ENCODE results near the gene ST6GALNAC1. TPM values are rescaled to one million over a fixed set of nuclear protein-coding genes. Genes with fewer than 3 reads are reported as not detected.

The ST6GALNAC1 gene
- total RNA-seq, 4 donors from 2014 or later = 121 to 281 (median 182) TPM

- in situ Hi-C loops (cut with MboI; ENCODE audit: low pct_ligation_motif_present in 1 of 4, low pct_unique_long_range_greater_than_20kb in 1 of 4, low sequenced_read_pairs in 3 of 4) (no loop called here), intact Hi-C loops (cut with DNase I; ENCODE audit: low total_unique reads) (no loop called here)
- Histone ChIP-seq H3K4me1 (peaks cover 0 to 16% (median 0%) of the 10 kb centered on the region in 4 donors), H3K4me3 (no peak overlapping the region), H3K27ac (peak overlapping the region in 2 of 4 donors; percentile 23 to 26), H3K9me3 (no peaks in the 10 kb centered on the region), H3K27me3 (no peaks in the 10 kb centered on the region), H3K36me3 (peaks cover 0 to 7% (median 3%) of the 10 kb centered on the region in 4 donors)
- WGBS, 2 donors (ENCODE audit: low coverage in 1 of 2) = 46 to 51% methylated on average over 4 to 6 of the region's 6 CpGs
- TF ChIP-seq POLR2AphosphoS5 (IDR thresholded peaks at IDR 0.05) (peak in 1 of 3 donors; percentile 13), EP300 (IDR thresholded peaks at IDR 0.05; ENCODE audit: low read depth) (no peak)
- DNase-seq = no peak
These were observed 13.4 kb downstream of the ST6GALNAC1 start for GRCh38 chr17:76630151-76630550.

- in situ Hi-C loops (cut with MboI; ENCODE audit: low pct_ligation_motif_present in 1 of 4, low pct_unique_long_range_greater_than_20kb in 1 of 4, low sequenced_read_pairs in 3 of 4) (loop anchor here in 1 of 4 donors (10.0 kb wide), 1 partner anchor 103 kb away; no protein-coding TSS in a partner anchor), intact Hi-C loops (cut with DNase I; ENCODE audit: low total_unique reads) (no loop called here)
- Histone ChIP-seq H3K4me3 (no peak overlapping the region), H3K27me3 (no peaks in the 10 kb centered on the region), H3K9me3 (no peaks in the 10 kb centered on the region), H3K4me1 (peaks cover 0 to 7% (median 2%) of the 10 kb centered on the region in 4 donors), H3K27ac (no peak overlapping the region), H3K36me3 (peaks cover 0 to 7% (median 3%) of the 10 kb centered on the region in 4 donors)
- TF ChIP-seq POLR2AphosphoS5 (IDR thresholded peaks at IDR 0.05) (no peak), CTCF (IDR thresholded peaks at IDR 0.05) (no peak), EP300 (IDR thresholded peaks at IDR 0.05; ENCODE audit: low read depth) (no peak), POLR2A (IDR thresholded peaks at IDR 0.05) (no peak)
- WGBS, 2 donors (ENCODE audit: low coverage in 1 of 2) = 93% methylated on average over 13 of the region's 13 CpGs; no CpG with 5 or more reads in 1 of the 2 donors
- no peak for DNase-seq
These were observed 16.0 kb downstream of the ST6GALNAC1 start for GRCh38 chr17:76627510-76627909.

- Histone ChIP-seq H3K36me3 (peaks cover 0 to 7% (median 3%) of the 10 kb centered on the region in 4 donors), H3K4me1 (peaks cover 0 to 4% (median 2%) of the 10 kb centered on the region in 4 donors), H3K27me3 (no peaks in the 10 kb centered on the region), H3K9me3 (no peaks in the 10 kb centered on the region), H3K27ac (no peak overlapping the region), H3K4me3 (no peak overlapping the region)
- no peak for DNase-seq
- in situ Hi-C loops (cut with MboI; ENCODE audit: low pct_ligation_motif_present in 1 of 4, low pct_unique_long_range_greater_than_20kb in 1 of 4, low sequenced_read_pairs in 3 of 4) (loop anchor here in 1 of 4 donors (10.0 kb wide), 1 partner anchor 102 kb away; no protein-coding TSS in a partner anchor), intact Hi-C loops (cut with DNase I; ENCODE audit: low total_unique reads) (no loop called here)
- TF ChIP-seq EP300 (IDR thresholded peaks at IDR 0.05; ENCODE audit: low read depth) = no peak
- no peak for TF ChIP-seq POLR2A (IDR thresholded peaks at IDR 0.05)
- TF ChIP-seq POLR2AphosphoS5 (IDR thresholded peaks at IDR 0.05) = no peak
- TF ChIP-seq CTCF (IDR thresholded peaks at IDR 0.05) = no peak
- WGBS, 2 donors (ENCODE audit: low coverage in 1 of 2) = 57 to 76% methylated on average over 8 to 11 of the region's 11 CpGs
These were observed 17.1 kb downstream of the ST6GALNAC1 start for GRCh38 chr17:76626442-76626841.

GRCh38 chr17:76625496-76625895 lies 18.1 kb downstream of the ST6GALNAC1 start:
- in situ Hi-C loops (cut with MboI; ENCODE audit: low pct_ligation_motif_present in 1 of 4, low pct_unique_long_range_greater_than_20kb in 1 of 4, low sequenced_read_pairs in 3 of 4) = loop anchor here in 1 of 4 donors (10.0 kb wide), 1 partner anchor 101 kb away; no protein-coding TSS in a partner anchor
- intact Hi-C loops (cut with DNase I; ENCODE audit: low total_unique reads) = loop anchor here (2.0 kb wide), 1 partner anchor 101 kb away; no protein-coding TSS in a partner anchor
- Histone ChIP-seq H3K27ac (no peak overlapping the region), H3K4me3 (no peak overlapping the region), H3K27me3 (no peaks in the 10 kb centered on the region), H3K4me1 (peaks cover 0 to 3% (median 0%) of the 10 kb centered on the region in 4 donors), H3K36me3 (peaks cover 0 to 7% (median 3%) of the 10 kb centered on the region in 4 donors), H3K9me3 (no peaks in the 10 kb centered on the region)
- no peak for DNase-seq
- TF ChIP-seq POLR2A (IDR thresholded peaks at IDR 0.05) (no peak), POLR2AphosphoS5 (IDR thresholded peaks at IDR 0.05) (no peak), CTCF (IDR thresholded peaks at IDR 0.05) (no peak), EP300 (IDR thresholded peaks at IDR 0.05; ENCODE audit: low read depth) (no peak)
- 80% methylated on average over 6 of the region's 6 CpGs; no CpG with 5 or more reads in 1 of the 2 donors for WGBS, 2 donors (ENCODE audit: low coverage in 1 of 2)

All from transverse colon (tissue), 4 donors.